OCI-LY3 (cell line): ENCODE measurements around the gene SDC1.
A peak's percentile ranks its signal among the peaks of the same experiment; 100 is the strongest.
"Not testable (repeated sequence)": the region's sequence is repeated elsewhere in the genome, so short reads cannot be mapped to it uniquely, and the experiment has no call there.

Experiments
- H2AFZ ChIP-seq: fragments of 200-600, 300-600 bp; shearing (Covaris generic); 2 replicates; pipeline ENCODE4 v1.6.0; 2014; ENCODE audit warnings: antibody characterized with exemption, low read depth, low read length
- H3K27ac ChIP-seq: fragments of 200-600, 300-600 bp; sonication (generic); 2 replicates; pipeline ENCODE4 v1.5.1; 2014; ENCODE audit warnings: mild to moderate bottlenecking, low read length, moderate library complexity, mixed read lengths
- H3K27me3 ChIP-seq: fragments of 200-600, 300-600 bp; sonication (generic); 2 replicates; pipeline ENCODE4 v1.6.1; 2014; ENCODE audit warnings: low read depth, low read length, mixed read lengths
- H3K36me3 ChIP-seq: fragments of 200-600, 300-600 bp; sonication (generic); replicated peaks from 2 replicates; pipeline ENCODE3; 2014; ENCODE audit warnings: low read depth, low read length, mixed read lengths
- H3K4me1 ChIP-seq: fragments of 300-600, 200-600 bp; sonication (generic); 2 replicates; pipeline ENCODE4 v1.6.1; 2014; ENCODE audit warnings: low read length, mixed read lengths
- H3K4me2 ChIP-seq: fragments of 200-600, 300-600 bp; sonication (generic); 2 replicates; pipeline ENCODE4 v1.6.1; 2014; ENCODE audit warnings: low read length, mixed read lengths
- H3K4me3 ChIP-seq: fragments of 300-600, 200-600 bp; sonication (generic); 2 replicates; pipeline ENCODE4 v1.5.1; 2014; ENCODE audit warnings: antibody characterized with exemption, mild to moderate bottlenecking, low read length, moderate library complexity
- H3K79me2 ChIP-seq: fragments of 300-600, 200-600 bp; shearing (Covaris generic); 2 replicates; pipeline ENCODE4 v1.6.1; 2014; ENCODE audit warnings: mild to moderate bottlenecking, low read length, mixed read lengths
- H3K9ac ChIP-seq: fragments of 300-600, 200-600 bp; shearing (Covaris generic); 2 replicates; pipeline ENCODE4 v1.6.0; 2014; ENCODE audit warnings: mild to moderate bottlenecking, low read length, moderate library complexity
- H3K9me3 ChIP-seq: fragments of 200-600, 300-600 bp; shearing (Covaris generic); 2 replicates; pipeline ENCODE4 v1.6.1; 2014; ENCODE audit warnings: low read length, mixed read lengths; ENCODE audit not compliant: insufficient read depth
- H4K20me1 ChIP-seq: fragments of 200-600, 300-600 bp; sonication (generic); 2 replicates; pipeline ENCODE4 v1.6.1; 2016; ENCODE audit warnings: low read length, mixed read lengths; ENCODE audit not compliant: insufficient read depth
- CTCF ChIP-seq: fragments of 200-600, 300-600 bp; sonication (generic); IDR thresholded peaks from 2 replicates; pipeline ENCODE4 v1.5.1; 2014; ENCODE audit warnings: antibody characterized with exemption, low read length, low read depth
- EZH2phosphoT487 ChIP-seq: fragments of 200-600 bp; shearing (Covaris generic); IDR thresholded peaks from 2 replicates; pipeline ENCODE4 v1.6.1; 2018; ENCODE audit warnings: antibody characterized with exemption, mixed run types, low read depth

SDC1 gene

GRCh38 chr2:20224716-20225293, at the start of gene SDC1:
Gene SDC1 (minus strand): TSS chr2:20225130. CDS start chr2:20224867, 263 bp downstream.
- Histone ChIP-seq H3K79me2 (no peaks in the 10 kb centered on the region), H3K27me3 (peaks cover 27% of the 10 kb centered on the region), H3K4me1 (peaks cover 8% of the 10 kb centered on the region), H3K4me3 (peak within 1 kb of the TSS; percentile 90), H2AFZ (peak within 1 kb of the TSS; percentile 93), H4K20me1 (no peaks in the 10 kb centered on the region), H3K9ac (peak within 1 kb of the TSS; percentile 68), H3K9me3 (no peaks in the 10 kb centered on the region), H3K36me3 (no peaks in the 10 kb centered on the region), H3K4me2 (peak within 1 kb of the TSS; percentile 95), H3K27ac (no peak within 1 kb of the TSS)
- TF ChIP-seq EZH2phosphoT487 (no peak), CTCF (no peak)

- no peak for TF ChIP-seq EZH2phosphoT487
- no peak for TF ChIP-seq CTCF
These were observed 48.1 kb upstream of the SDC1 start for GRCh38 chr2:20273042-20273441.

GRCh38 chr2:20268317-20268716, 43.4 kb upstream of the SDC1 start:
- peaks cover 12% of the 10 kb centered on the region for H3K4me1 ChIP-seq
- H3K9me3 ChIP-seq, H3K4me2 ChIP-seq, H3K4me3 ChIP-seq, H3K9ac ChIP-seq, H3K27ac ChIP-seq, H3K27me3 ChIP-seq, H2AFZ ChIP-seq: not testable (repeated sequence)
- peaks cover 20% of the 10 kb centered on the region for H4K20me1 ChIP-seq
- H3K79me2 ChIP-seq: peaks cover 43% of the 10 kb centered on the region
- peaks cover 47% of the 10 kb centered on the region for H3K36me3 ChIP-seq

More at GRCh38 chr2:20273042-20273441, 48.1 kb upstream of the SDC1 start:
- no peak overlapping the region for H2AFZ ChIP-seq
- H3K9me3 ChIP-seq: no peaks in the 10 kb centered on the region
- H3K4me1 ChIP-seq: peaks cover 17% of the 10 kb centered on the region
- H4K20me1 ChIP-seq: peaks cover 15% of the 10 kb centered on the region; the same call in 1 of the 2 replicates
- H3K27ac ChIP-seq: no peak overlapping the region
- no peak overlapping the region for H3K4me3 ChIP-seq
- H3K9ac ChIP-seq: no peak overlapping the region
- no peaks in the 10 kb centered on the region for H3K27me3 ChIP-seq
- peaks cover 33% of the 10 kb centered on the region for H3K36me3 ChIP-seq
- H3K4me2 ChIP-seq: peak overlapping the region; percentile 2; the same call in 1 of the 2 replicates
- H3K79me2 ChIP-seq: peaks cover 30% of the 10 kb centered on the region

- Histone ChIP-seq H3K4me2 (no peak overlapping the region), H3K79me2 (peaks cover 38% of the 10 kb centered on the region), H3K9ac (no peak overlapping the region), H3K27me3 (no peaks in the 10 kb centered on the region), H3K36me3 (peaks cover 51% of the 10 kb centered on the region), H3K9me3 (no peaks in the 10 kb centered on the region), H3K4me1 (peaks cover 5% of the 10 kb centered on the region), H3K4me3 (no peak overlapping the region), H2AFZ (no peak overlapping the region), H4K20me1 (peaks cover 14% of the 10 kb centered on the region), H3K27ac (no peak overlapping the region)
- TF ChIP-seq EZH2phosphoT487 (no peak), CTCF (no peak)
These were observed 42.6 kb upstream of the SDC1 start for GRCh38 chr2:20267529-20267928.
